ENCODE results near the gene AFF3.

Gene AFF3

DNA sequence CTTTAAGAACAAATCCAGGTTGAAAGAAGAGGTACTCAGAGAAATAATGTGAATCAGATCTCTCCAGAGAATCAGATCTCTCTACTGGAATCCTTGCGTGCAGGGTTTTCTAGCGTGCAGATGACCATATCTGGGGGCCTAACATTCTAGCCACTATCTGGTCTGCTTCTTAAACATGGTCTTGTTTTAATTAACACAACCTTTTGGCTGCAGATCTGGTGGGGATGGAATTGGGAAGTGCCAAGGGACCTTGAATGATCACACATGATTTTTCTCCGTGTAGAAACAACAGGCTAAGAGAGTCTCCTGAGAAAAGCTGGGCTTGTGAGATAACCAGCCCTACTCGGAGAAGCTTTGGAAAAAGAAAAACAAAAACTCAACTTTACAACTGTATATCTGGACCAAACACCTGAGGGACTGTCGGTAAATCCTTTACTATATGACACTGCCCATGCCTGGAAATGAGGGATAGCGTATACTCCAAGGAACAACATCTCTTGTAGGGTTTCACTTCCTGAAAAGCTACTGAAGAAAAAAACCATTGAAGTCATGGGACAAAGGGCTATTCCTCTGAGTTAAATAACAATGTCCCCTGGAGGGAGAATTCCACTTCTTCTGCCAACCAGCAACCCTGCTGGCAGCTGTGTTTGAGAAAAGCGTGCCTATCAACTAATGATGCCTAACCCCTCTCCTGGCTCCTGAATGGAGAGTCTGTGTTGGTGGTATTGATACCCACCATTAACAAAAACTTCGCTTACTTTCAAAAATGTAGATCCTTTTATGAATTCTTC, 481.6 kb downstream of the AFF3 start:
- intact Hi-C loops (cut with DNase I): no loop called here
- DNase-seq: peak in 2 of 42 donors; percentile 9 to 31

DNA sequence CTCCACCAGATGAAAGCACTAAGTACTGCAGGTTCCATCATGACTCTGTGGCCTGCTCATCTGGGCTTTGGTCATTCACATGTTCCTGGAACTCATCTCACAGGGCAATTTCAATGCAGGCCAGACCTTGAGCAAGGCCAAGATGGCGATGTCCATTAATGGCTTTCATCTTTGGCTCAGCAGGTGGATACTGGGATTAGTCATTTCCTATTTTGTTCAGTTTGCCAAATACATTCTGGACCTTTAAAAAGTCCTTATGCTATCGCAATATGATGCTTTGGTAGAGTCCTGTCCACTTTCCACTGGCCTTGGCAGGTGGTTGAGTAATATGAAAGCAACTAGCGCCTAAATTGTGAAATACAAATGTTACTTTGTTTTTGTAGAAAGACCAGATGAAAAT, 482.5 kb downstream of the AFF3 start:
- DNase-seq: peak in 1 of 42 donors; percentile 12
- intact Hi-C loops (cut with DNase I): no loop called here

DNA sequence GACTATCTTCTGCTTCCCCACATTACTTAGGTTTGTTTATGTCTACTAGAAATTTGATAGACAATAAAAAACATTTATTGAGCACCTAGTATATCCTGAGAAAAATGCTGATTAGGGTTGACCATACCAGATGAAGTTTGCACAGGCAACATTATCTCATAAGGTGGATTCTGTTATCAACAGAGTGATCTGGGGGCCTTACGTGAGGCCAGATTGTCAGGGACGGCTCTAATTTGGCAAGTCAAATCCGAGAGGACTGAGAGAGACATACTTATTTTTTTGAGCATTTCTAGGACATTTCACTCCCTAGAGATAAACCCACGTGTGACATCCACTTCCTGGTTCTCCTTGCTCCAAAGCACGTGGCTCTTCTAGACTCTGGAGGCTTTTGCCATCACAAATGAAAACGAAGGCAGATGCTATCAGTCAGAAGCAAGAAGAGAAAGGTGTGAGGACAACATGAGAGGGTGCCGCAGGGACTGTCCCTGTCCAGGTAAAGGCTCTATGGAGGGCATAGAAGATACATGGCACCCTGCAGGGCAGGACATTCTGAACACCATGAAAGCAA, 484.6 kb downstream of the AFF3 start:
- intact Hi-C loops (cut with DNase I): no loop called here
- DNase-seq: peak in 1 of 42 donors; percentile 8

DNA sequence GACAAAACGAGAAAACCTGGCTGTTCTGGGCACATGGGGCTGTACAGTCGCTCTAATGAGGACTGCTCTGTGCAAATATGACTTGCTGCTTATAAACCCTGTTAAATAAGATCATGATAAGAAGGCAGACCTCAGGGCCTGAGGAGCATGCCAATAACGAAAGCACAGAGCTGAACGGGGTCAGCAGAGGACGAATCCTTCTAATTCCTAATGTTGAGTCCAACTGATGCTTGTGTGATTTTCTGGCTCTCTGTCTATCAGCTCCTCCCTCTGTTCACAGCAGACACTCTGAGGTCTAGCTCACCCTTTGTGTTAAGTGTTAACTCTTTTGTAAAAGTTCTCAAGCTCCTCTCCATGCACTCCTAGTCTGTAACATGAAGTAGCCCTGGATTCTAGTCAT, 485.4 kb downstream of the AFF3 start:
- intact Hi-C loops (cut with DNase I): no loop called here
- DNase-seq: peak in 1 of 42 donors; percentile 16

DNA sequence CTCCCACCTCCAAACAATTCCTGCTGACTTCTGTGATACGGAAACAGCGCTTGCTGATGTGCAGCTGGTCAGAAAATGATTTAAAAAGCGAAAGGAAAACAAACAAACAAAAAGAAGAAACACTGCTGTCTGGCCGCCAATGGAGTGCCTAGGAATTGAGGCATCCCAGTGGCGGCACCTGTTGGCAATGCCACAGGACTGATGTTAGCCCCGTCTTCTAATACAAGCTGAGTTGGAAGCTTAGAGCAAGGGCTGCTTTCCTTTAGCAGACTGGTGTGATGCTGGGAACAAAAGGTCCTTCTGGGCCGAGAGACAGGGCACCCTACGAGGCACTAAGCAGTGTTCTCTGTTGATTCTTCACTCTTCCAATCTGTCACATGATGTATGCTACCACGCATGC, 489.0 kb downstream of the AFF3 start:
- intact Hi-C loops (cut with DNase I): no loop called here
- DNase-seq: no peak

DNA sequence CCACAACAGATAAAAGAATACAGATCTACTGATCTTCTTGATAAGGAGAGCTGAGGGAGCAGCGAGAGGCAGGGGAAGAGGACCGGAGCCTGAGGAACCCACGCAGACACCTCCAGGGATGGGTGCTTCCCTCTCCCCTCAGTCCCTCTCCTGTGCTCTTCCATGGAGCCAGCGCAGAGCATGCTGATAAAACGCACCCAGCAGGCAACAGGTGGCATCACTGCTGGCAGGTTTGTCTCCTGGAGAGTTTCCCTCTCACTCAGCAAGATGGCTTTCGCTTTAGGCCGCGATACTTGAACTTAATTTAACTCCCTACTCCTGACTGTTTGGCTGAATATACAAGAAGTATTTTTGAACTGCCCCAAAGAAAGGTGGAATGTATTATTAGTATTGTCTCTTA, 489.5 kb downstream of the AFF3 start:
- no peak for DNase-seq
- intact Hi-C loops (cut with DNase I): no loop called here

DNA sequence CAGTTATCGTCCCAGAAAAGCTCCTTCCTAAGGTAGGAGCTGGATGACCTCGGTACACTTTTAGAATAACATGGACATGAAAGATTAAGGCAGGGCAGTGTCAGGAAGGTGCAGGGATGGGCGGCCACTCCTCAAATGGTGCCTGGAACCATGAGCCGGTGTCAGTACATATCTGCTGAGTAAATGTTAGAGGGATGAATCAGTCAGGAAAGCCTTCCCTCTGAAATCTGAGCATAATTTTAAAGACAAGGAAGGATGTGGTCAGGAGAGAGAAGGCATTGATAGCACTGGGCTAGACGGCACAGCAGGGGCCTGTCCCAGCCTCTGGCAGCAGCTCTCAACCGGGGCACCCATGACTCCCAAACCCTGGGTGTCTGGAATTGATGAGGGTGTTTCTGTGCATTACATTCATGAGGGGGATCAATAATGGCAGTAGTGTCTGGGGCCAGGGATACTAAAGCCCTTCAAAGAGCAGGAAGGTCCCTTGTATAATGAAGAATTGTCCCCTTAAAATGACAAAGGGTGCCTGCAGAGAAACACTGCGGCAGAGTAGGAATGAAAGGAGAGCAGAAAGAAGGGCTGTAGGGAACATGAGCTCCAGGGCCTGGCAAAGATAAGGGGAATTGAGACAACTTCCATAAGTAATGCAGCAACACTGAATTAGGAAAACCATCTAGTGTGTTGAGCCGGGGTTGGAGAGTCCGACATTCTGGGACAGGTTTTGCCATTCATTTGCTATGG, 490.3 kb downstream of the AFF3 start:
- DNase-seq: peak in 1 of 42 donors; percentile 18
- intact Hi-C loops (cut with DNase I): no loop called here

DNA sequence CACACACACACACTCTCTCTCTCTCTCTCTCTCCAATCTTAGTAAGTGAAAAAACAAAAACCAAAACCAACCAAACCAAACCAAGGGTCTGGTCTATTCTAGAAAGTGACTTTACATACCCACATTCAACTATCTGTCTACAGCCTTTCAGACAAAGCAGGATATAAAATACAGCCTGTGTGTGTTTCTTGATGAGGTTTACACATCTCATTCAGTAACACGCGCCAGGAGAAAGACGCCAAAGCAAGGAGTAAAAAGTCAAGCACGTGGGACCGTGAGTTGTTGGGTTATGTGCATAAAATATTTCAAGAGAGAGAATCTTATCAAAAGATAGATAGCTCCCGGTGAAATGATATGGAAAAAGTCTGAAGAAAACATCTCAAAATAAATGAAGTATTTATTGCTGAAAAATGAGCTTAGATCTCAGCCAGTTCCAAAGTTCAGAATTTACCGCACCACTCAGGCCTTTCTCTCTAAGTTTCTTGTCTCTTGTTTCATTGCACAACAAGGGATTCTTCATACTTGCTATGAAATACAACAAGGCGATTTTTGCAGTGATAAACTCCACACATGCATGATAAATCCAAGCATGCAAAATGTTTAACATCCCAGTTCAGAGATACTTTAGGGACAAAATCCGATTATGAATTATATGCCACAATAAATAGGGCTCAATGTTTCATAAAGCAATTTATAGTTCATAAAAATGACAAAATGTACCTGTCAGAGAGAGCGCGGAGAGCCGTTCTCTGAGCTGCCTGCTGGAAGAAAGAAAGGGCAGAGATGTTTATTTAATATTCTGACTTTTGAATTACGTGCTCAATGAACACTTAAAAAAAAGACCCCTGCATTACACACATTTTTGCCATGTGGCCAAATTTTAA, 493.2 kb downstream of the AFF3 start:
- intact Hi-C loops (cut with DNase I): no loop called here
- peak in 1 of 42 donors; percentile 31 for DNase-seq

DNA sequence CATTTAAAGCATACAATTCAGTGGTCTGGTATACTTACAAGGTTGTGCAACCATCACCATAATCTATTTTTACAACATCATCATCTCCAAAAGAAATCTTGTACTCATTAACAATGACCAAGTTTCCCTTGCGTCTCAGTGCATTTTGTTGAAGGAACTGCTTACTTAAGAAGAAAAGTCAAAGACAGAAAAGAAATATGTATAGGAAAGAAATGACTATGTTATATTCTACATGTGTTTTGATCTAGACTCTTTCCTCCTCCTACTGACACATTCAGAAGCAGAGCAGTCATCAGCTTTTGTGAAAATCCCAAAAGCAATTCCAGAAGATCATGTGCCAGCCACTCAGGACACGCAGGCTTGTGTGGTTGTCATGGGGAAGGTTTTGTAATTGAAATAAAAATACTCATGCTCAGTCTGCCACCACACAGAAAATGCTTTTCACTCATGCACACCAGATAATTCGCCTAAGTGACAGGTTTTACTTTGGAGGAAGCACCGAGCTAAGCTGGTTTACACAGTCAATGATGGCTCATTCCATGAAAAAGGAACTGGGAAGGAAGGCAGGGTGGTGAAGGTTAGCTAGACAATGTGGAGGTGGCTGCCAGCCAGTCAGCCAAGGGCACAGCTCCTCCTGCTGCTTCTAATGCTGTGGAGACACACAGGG, 494.1 kb downstream of the AFF3 start:
- intact Hi-C loops (cut with DNase I): no loop called here
- peak in 36 of 42 donors; percentile 10 to 84 (median 49) for DNase-seq

DNA sequence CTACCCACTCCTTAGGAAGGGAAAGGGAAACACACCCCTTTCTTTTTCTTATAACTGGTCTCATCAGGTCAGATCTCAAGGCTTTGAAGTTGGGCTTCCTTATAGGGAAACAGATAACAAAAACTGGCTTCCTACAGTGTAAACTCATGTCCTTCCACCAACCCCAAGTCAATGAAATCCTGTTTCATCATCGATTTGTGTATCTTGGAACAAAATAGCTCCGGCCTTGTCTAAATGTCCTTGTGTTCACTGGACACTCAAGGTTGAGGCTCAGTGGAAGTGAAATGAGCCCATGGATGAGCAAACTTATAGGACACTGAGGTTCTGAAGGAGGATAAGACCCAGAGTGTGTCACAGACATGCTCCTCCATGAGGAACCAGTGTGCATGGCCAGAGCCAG, 496.4 kb downstream of the AFF3 start:
- intact Hi-C loops (cut with DNase I): no loop called here
- peak in 1 of 42 donors; percentile 21 for DNase-seq

DNA sequence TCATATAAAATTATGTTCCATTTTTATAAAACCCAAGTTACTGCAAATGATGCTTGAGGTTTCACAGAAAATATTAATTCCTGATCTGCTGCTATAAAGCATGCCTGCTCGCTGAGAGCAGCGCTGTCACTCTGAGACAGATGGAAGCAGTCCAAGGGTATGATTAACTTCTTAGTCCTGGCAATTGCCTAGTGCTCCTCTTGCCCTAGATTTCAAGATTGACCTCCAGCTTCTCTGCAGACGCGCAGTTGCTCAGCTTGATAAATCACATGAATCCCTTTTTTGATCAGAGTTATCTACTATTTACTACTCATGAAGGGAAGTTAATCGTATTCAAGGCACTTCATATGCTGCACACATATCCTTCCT, 498.0 kb downstream of the AFF3 start:
- DNase-seq: peak in 5 of 42 donors; percentile 16 to 49 (median 19)
- intact Hi-C loops (cut with DNase I): no loop called here

DNA sequence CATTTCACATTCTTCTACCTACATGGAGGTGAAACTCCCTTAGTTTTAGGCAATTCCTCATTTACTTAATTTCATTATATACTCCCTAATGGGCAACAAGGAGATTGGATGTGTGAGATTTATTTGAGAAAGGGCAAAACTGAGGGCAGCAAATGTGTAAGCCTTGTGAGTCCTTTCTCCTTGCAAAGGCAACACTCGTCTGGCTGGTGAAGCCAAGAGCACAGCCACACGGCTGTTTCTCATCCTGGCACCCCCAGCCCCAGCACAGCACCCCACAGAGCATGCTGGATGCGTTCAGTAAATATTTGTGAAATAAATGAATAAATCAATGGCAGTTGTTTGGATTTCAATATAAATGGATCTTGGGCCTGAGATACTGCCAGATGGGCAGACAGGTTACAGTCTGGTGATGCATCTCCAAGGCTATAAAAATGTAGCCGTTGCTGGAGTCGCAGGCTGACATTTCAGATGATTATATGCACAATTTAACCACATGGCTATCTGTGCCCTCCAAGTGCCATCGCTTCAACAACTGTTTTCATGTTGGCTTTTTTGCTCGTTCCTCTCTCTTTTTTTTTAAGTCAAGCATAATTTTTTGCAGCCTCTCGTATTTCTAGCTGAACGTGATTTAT, 498.5 kb downstream of the AFF3 start:
- intact Hi-C loops (cut with DNase I): no loop called here
- peak in 1 of 42 donors; percentile 31 for DNase-seq

DNA sequence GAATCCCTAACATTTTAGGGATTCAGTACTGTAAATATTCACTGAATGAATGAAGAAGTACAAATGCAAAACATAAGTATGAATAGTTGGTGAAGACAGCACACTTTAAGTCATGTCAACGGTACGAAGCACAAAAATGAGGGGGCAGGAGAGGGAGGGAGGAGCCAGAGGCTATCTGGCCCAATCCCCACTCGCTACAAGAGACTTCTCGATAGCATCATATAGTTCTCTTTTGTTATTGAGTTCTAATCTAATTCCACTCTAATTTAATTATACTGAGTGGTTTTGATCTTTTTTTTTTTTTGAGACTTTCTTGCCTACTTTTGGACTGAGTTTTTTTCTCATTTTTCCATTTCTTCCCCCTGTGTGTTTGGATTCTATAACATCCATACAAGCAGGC, 500.4 kb downstream of the AFF3 start:
- intact Hi-C loops (cut with DNase I): no loop called here
- DNase-seq: no peak

DNA sequence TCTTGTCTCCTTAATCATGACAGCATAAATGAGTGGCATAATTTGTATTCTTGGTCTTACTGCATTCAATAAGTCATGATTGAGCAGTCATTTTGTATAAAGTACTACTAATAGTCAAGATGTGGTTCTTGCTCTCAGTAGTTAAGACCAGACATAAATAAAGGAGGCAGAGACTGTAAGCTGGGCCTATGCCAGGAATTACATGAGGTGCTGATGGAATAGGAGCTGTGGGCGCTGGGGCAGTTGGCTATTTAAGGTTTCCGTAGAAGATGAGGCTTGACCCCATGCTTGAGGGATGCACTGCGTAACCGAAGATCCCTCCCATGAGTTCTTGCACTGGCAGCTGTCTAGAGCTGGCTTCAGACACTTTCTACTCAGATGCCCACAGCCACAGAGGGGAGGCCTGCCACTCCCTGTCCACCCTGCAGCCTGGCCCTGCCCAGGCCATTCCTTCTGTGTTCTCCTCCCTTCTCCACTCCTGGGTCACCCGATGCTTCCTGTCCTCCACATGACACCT, 501.7 kb downstream of the AFF3 start:
- DNase-seq: no peak
- intact Hi-C loops (cut with DNase I): no loop called here

DNA sequence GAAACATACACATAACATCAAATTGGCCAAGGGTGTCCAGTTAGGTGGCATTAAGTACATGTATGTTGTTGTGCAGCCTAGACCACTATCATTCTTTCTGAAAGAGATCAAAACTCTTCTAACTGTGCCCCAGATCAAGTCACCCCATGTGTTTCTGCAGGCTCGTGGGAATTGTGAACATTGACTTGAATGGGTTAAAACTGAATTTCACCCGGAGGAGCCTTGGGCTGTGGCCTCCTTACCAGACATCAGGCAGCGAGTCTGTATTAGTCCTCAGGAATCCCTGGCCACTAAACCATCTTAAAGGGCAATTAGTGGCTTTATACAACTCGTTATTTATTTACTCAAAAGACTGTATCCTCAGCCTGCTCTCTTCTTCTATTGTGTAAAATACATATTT, 503.6 kb downstream of the AFF3 start:
- intact Hi-C loops (cut with DNase I): no loop called here
- no peak for DNase-seq

DNA sequence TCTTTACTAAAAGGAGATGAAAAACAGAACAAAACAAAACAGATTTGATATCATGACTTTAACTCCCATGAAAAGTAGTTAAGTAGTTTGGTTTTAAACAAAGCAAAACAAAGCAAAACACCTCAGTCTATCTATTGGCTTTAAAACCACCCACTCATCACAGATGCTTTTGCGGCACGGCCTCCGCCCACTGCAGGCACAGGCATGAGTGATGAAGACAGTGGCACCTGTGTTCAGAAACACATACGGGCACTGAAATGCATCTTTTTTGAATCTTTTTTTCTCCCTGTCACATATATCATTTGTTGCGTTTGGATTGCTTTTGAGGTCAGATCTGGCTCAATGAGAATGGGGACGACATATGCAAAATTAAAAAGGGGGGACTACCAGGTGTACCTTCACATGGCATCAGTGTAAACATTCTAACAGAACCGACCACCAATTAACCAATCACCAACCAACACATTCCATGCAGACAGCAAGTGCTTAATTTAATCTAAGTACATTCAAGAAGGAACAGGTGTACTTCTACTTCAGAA, 505.2 kb downstream of the AFF3 start:
- DNase-seq: peak in 22 of 42 donors; percentile 6 to 64 (median 29)
- intact Hi-C loops (cut with DNase I): no loop called here

DNA sequence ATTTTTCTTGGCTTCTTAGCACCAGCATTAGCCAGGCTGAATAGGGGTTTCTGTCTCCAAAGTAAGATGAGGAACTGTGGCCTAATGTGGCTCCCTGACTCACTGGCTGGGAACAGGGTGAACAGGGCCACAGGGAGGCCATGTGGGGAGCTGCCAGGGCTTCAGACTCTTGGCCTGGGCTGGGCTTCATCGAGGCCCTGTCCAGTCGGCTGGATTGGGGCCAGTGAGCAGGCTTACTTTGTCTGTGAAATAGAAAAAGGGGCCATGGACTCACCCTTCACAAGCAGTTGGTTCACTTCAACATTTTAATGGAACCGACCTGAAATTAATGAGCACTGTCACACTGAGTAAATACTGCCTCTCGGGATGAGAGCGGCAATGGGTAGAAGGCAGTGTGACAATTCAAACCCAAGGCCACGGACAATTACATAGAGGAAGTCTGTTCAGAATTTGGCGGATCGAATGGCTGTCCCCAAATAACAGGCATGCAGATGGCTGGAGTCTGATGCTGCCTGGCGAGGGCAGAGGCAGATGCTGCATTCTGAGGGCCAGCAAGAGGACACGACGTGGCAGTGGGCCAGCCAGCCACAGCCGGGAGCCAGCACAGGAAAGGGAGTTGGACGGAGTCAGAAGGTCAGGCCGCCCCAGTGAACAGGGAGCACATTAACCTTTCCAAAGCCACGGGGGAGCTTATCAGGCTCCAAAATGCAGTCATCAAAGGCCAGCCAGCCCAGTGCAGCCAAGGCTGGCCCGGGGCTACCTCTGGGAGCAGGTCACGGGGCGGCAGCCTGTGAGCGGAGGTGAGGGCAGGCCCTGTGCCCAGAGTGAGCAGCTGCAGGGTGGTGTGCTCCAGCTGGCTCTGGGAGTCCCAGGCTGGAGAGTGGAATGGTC, 506.0 kb downstream of the AFF3 start:
- DNase-seq: peak; percentile 15 to 76 (median 50)
- intact Hi-C loops (cut with DNase I): no loop called here
